ENCODE results near the gene SYPL2.

Gene SYPL2

GRCh38 chr1:109491372-109491771 lies 25.0 kb downstream of the SYPL2 start:
- DNase-seq (ENCODE audit: low read depth in 2 of 2): no peak

GRCh38 chr1:109492779-109493178 lies 26.4 kb downstream of the SYPL2 start:
- no peak for DNase-seq (ENCODE audit: low read depth in 2 of 2)

GRCh38 chr1:109493227-109493626 lies 26.9 kb downstream of the SYPL2 start:
- DNase-seq (ENCODE audit: low read depth in 2 of 2): no peak

GRCh38 chr1:109493805-109494539 lies 27.6 kb downstream of the SYPL2 start, which contains the start of gene CYB561D1:
Gene CYB561D1 (plus strand): TSS chr1:109494094. CDS start chr1:109494140, 46 bp downstream.
- peak; percentile 48 to 51 for DNase-seq (ENCODE audit: low read depth in 2 of 2)

- DNase-seq (ENCODE audit: low read depth in 2 of 2): no peak
Measured at GRCh38 chr1:109495738-109496137, 29.4 kb downstream of the SYPL2 start.

GRCh38 chr1:109497449-109498160 lies 31.3 kb downstream of the SYPL2 start:
- DNase-seq (ENCODE audit: low read depth in 2 of 2): no peak

- no peak for DNase-seq (ENCODE audit: low read depth in 2 of 2)
Measured at GRCh38 chr1:109498161-109498801, 31.9 kb downstream of the SYPL2 start.

GRCh38 chr1:109499081-109499480 lies 32.7 kb downstream of the SYPL2 start:
- no peak for DNase-seq (ENCODE audit: low read depth in 2 of 2)

- DNase-seq (ENCODE audit: low read depth in 2 of 2): no peak
Measured at GRCh38 chr1:109499661-109500536, 33.6 kb downstream of the SYPL2 start.

GRCh38 chr1:109500941-109501381 lies 34.6 kb downstream of the SYPL2 start:
- peak; percentile 47 to 48 for DNase-seq (ENCODE audit: low read depth in 2 of 2)

GRCh38 chr1:109501644-109502363 lies 35.5 kb downstream of the SYPL2 start:
- DNase-seq (ENCODE audit: low read depth in 2 of 2): no peak

- no peak for DNase-seq (ENCODE audit: low read depth in 2 of 2)
Measured at GRCh38 chr1:109502364-109502851, 36.1 kb downstream of the SYPL2 start.

- no peak for DNase-seq (ENCODE audit: low read depth in 2 of 2)
Measured at GRCh38 chr1:109503935-109504334, 37.6 kb downstream of the SYPL2 start.

- no peak for DNase-seq (ENCODE audit: low read depth in 2 of 2)
Measured at GRCh38 chr1:109504974-109505373, 38.6 kb downstream of the SYPL2 start.

- no peak for DNase-seq (ENCODE audit: low read depth in 2 of 2)
Measured at GRCh38 chr1:109508001-109508872, 41.9 kb downstream of the SYPL2 start.

- no peak for DNase-seq (ENCODE audit: low read depth in 2 of 2)
Measured at GRCh38 chr1:109508873-109509175, 42.5 kb downstream of the SYPL2 start.

- DNase-seq (ENCODE audit: low read depth in 2 of 2): no peak
Measured at GRCh38 chr1:109509176-109510134, 43.1 kb downstream of the SYPL2 start, which contains the start of gene AMIGO1. Gene AMIGO1 (minus strand): TSS chr1:109509727. CDS start chr1:109508912, 815 bp downstream.

GRCh38 chr1:109513110-109513710 lies 46.9 kb downstream of the SYPL2 start:
- DNase-seq (ENCODE audit: low read depth in 2 of 2): no peak

Measured in fibroblast of skin of left biceps (primary cell).